Skeletal muscle tissue (tissue), 4 donors: Measurements from ENCODE around the gene RPA3. TPM values are rescaled to one million over a fixed set of nuclear protein-coding genes. Genes with fewer than 3 reads are reported as not detected.
"Not testable (repeated sequence)": the region's sequence is repeated elsewhere in the genome, so short reads cannot be mapped to it uniquely, and the experiment has no call there.

ENCODE experiments used
- H3K27ac ChIP-seq: one replicate; pipeline ENCODE4 v1.7.0; 2013; ENCODE audit warnings: mild to moderate bottlenecking, low read depth, low read length, inconsistent platforms
- H3K27me3 ChIP-seq, 3 donors: one replicate each; pipeline ENCODE4 v1.7.0; 2013; ENCODE audit warnings: low read length in 3 of 3; ENCODE audit not compliant: control insufficient read depth in 3 of 3, insufficient read depth in 3 of 3
- H3K36me3 ChIP-seq, 3 donors: one replicate each; pipeline ENCODE4 v1.7.0; 2013; ENCODE audit warnings: low read length in 3 of 3; ENCODE audit not compliant: control insufficient read depth in 3 of 3, insufficient read depth in 3 of 3
- H3K4me1 ChIP-seq, 3 donors: one replicate each; pipeline ENCODE4 v1.7.0; 2013; ENCODE audit warnings: low read length in 3 of 3, mild to moderate bottlenecking in 3 of 3; ENCODE audit not compliant: control insufficient read depth in 3 of 3, insufficient read depth in 3 of 3
- H3K4me3 ChIP-seq, 3 donors: one replicate each; pipeline ENCODE4 v1.7.0; 2013; ENCODE audit warnings: low read length in 3 of 3
- H3K9ac ChIP-seq, 3 donors: one replicate each; pipeline ENCODE4 v1.7.0; 2013; ENCODE audit warnings: low read length in 3 of 3, mild to moderate bottlenecking in 3 of 3, moderate library complexity in 2 of 3, low read depth in 1 of 3
- H3K9me3 ChIP-seq, 3 donors: one replicate each; pipeline ENCODE4 v1.7.0; 2013; ENCODE audit warnings: low read length in 3 of 3; ENCODE audit not compliant: control insufficient read depth in 3 of 3
- total RNA-seq: library from RNA; depleted of rRNA; stranded (reverse); fragments of >200 nt; gene quantifications from one replicate; pipeline ENCODE4 v1.2.3, GENCODE V29; 2014
- donor health status: Osteomylitis.

RPA3 gene
- total RNA-seq, 1 donor from 2014 or later = 14.1 TPM

GRCh38 chr7:7667187-7667586 is 51.2 kb downstream of the RPA3 start:
- Histone ChIP-seq H3K27me3 (no peaks in the 10 kb centered on the region), H3K9ac (no peak overlapping the region), H3K9me3 (no peaks in the 10 kb centered on the region), H3K36me3 (no peaks in the 10 kb centered on the region), H3K4me3 (no peak overlapping the region), H3K4me1 (no peaks in the 10 kb centered on the region), H3K27ac (no peak overlapping the region)

- no peak overlapping the region for H3K9ac ChIP-seq
- H3K36me3 ChIP-seq = no peaks in the 10 kb centered on the region
- no peaks in the 10 kb centered on the region for H3K4me1 ChIP-seq
- no peaks in the 10 kb centered on the region for H3K27me3 ChIP-seq
- H3K9me3 ChIP-seq = no peaks in the 10 kb centered on the region
- H3K27ac ChIP-seq = no peak overlapping the region
- no peak overlapping the region for H3K4me3 ChIP-seq
Measured at GRCh38 chr7:7665031-7665430, 53.4 kb downstream of the RPA3 start.

- Histone ChIP-seq H3K4me1 (no peaks in the 10 kb centered on the region), H3K9ac (no peak overlapping the region), H3K4me3 (no peak overlapping the region), H3K36me3 (no peaks in the 10 kb centered on the region), H3K27ac (no peak overlapping the region), H3K27me3 (no peaks in the 10 kb centered on the region), H3K9me3 (no peaks in the 10 kb centered on the region)
Measured at GRCh38 chr7:7664291-7664690, 54.1 kb downstream of the RPA3 start.

- Histone ChIP-seq H3K4me3 (no peak overlapping the region), H3K9ac (no peak overlapping the region), H3K36me3 (no peaks in the 10 kb centered on the region), H3K27ac (no peak overlapping the region), H3K9me3 (no peaks in the 10 kb centered on the region), H3K27me3 (no peaks in the 10 kb centered on the region), H3K4me1 (no peaks in the 10 kb centered on the region)
Measured at GRCh38 chr7:7662527-7662926, 55.9 kb downstream of the RPA3 start.

GRCh38 chr7:7656459-7656858 is 61.9 kb downstream of the RPA3 start:
- H3K4me1 ChIP-seq, H3K36me3 ChIP-seq, H3K4me3 ChIP-seq, H3K9me3 ChIP-seq, H3K9ac ChIP-seq, H3K27ac ChIP-seq, H3K27me3 ChIP-seq: not testable (repeated sequence)

GRCh38 chr7:7654964-7655715 is 63.3 kb downstream of the RPA3 start:
- Histone ChIP-seq H3K27ac (no peak overlapping the region), H3K27me3 (no peaks in the 10 kb centered on the region), H3K4me3 (no peak overlapping the region), H3K9me3 (no peaks in the 10 kb centered on the region), H3K36me3 (no peaks in the 10 kb centered on the region), H3K4me1 (peaks cover 0 to 2% (median 0%) of the 10 kb centered on the region in 3 donors), H3K9ac (no peak overlapping the region)

- Histone ChIP-seq H3K4me1 (peaks cover 0 to 2% (median 0%) of the 10 kb centered on the region in 3 donors), H3K27me3 (no peaks in the 10 kb centered on the region), H3K9me3 (no peaks in the 10 kb centered on the region)
Measured at GRCh38 chr7:7653593-7654187, 64.7 kb downstream of the RPA3 start.

GRCh38 chr7:7652798-7653540 is 65.4 kb downstream of the RPA3 start:
- Histone ChIP-seq H3K4me3 (no peak overlapping the region), H3K27ac (no peak overlapping the region), H3K27me3 (no peaks in the 10 kb centered on the region), H3K36me3 (no peaks in the 10 kb centered on the region), H3K9ac (no peak overlapping the region), H3K9me3 (no peaks in the 10 kb centered on the region), H3K4me1 (peaks cover 0 to 2% (median 0%) of the 10 kb centered on the region in 3 donors)

More at GRCh38 chr7:7653593-7654187, 64.7 kb downstream of the RPA3 start:
- H3K9ac ChIP-seq = no peak overlapping the region
- H3K4me3 ChIP-seq = no peak overlapping the region
- H3K36me3 ChIP-seq = no peaks in the 10 kb centered on the region
- H3K27ac ChIP-seq = no peak overlapping the region

- no peak overlapping the region for H3K9ac ChIP-seq
- no peak overlapping the region for H3K27ac ChIP-seq
- peaks cover 0 to 2% (median 0%) of the 10 kb centered on the region in 3 donors for H3K4me1 ChIP-seq
- H3K9me3 ChIP-seq = no peaks in the 10 kb centered on the region
- H3K27me3 ChIP-seq = no peaks in the 10 kb centered on the region
- no peaks in the 10 kb centered on the region for H3K36me3 ChIP-seq
- H3K4me3 ChIP-seq = no peak overlapping the region
Measured at GRCh38 chr7:7651479-7651878, 66.9 kb downstream of the RPA3 start.

GRCh38 chr7:7650682-7651206 is 67.7 kb downstream of the RPA3 start:
- Histone ChIP-seq H3K4me3 (no peak overlapping the region), H3K27me3 (no peaks in the 10 kb centered on the region), H3K9me3 (no peaks in the 10 kb centered on the region), H3K4me1 (peaks cover 0 to 2% (median 0%) of the 10 kb centered on the region in 3 donors), H3K9ac (no peak overlapping the region), H3K27ac (no peak overlapping the region), H3K36me3 (no peaks in the 10 kb centered on the region)
